GM12801 (cell line): ENCODE data around the gene KRT84.

ENCODE experiments used
- TF ChIP-seq, protein P1 (sequence below): IDR thresholded peaks from one replicate; pipeline ENCODE4 v1.5.1; 2011; ENCODE audit warnings: control low read depth; ENCODE audit not compliant: insufficient read length; ENCODE audit errors: extremely low read depth

The KRT84 gene

DNA sequence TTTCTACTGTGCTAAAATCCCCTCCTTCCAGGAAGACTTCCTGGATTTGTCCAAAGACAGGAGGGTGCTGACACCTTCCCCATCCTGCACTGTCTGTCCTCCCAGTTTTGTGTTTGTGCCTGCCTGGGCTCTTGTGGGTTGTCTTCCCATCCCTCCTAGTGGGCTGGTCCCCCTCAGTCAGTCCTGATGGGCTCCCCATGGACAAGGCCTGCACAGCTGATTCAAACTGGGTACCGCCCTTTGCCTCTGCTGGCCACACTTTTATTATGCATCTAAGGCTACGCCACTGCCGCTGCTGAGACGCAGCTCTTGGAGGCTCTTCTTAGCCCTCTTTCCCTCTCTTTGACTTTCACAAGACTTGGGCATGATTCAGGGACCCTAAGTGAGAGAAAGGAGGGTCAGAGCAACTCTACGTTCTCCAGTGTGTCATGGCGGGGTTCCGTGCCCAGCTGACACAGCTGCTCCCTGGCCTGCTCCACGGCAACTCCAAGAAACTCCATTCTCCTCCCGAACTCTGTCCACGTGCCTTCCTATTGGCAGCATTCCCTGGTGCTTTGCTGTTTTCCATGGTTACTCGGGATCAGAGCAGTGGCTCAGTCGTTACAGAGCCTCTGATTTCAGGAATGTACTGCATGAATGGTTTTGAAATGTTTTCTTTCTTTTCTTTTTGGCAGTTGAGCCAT lies 14.4 kb downstream of the KRT84 start:
- TF ChIP-seq, protein P1, sequence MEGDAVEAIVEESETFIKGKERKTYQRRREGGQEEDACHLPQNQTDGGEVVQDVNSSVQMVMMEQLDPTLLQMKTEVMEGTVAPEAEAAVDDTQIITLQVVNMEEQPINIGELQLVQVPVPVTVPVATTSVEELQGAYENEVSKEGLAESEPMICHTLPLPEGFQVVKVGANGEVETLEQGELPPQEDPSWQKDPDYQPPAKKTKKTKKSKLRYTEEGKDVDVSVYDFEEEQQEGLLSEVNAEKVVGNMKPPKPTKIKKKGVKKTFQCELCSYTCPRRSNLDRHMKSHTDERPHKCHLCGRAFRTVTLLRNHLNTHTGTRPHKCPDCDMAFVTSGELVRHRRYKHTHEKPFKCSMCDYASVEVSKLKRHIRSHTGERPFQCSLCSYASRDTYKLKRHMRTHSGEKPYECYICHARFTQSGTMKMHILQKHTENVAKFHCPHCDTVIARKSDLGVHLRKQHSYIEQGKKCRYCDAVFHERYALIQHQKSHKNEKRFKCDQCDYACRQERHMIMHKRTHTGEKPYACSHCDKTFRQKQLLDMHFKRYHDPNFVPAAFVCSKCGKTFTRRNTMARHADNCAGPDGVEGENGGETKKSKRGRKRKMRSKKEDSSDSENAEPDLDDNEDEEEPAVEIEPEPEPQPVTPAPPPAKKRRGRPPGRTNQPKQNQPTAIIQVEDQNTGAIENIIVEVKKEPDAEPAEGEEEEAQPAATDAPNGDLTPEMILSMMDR: no peak

DNA sequence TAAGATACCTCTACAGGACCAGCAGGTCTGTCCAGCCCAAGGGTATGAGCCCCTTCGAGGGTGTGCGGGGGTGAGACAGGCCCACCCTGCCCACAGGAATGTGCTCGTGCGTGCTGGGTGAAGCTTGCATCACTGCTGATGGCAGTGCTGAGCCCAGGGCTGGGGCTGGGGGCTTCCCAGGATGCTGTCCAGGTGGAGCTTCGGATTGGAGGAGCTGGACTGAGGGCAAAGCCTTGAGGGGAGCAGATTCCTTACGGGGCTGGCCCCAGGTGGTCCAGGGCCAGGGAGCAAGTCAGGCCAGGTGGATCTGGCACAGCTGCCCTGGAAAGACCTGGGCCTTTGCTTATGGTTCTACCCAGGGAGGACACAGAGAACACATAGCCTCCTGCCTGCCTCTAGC lies 15.6 kb downstream of the KRT84 start:
- TF ChIP-seq, protein P1: no peak

GRCh38 chr12:52369211-52369610 lies 16.2 kb downstream of the KRT84 start:
- TF ChIP-seq, protein P1: no peak

DNA sequence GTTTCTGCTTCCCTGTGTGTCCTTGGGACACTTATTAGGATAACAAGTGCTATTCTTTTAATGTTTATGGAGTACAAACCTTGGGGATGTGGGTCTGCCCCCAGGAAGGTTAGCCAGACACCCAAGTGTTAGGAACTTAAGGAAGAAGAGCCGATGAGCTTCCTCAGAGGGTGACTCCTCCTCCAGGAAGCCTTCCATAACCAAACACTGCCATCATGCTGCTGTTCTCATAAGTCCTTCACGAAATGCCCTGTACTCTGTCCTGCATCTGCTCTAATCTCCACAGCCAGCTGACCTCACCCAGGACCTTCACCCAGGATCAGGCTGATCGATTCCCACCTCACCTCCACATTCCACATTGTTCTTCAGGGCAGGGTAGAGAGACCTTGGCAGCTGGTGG lies 16.9 kb downstream of the KRT84 start:
- TF ChIP-seq, protein P1: no peak

GRCh38 chr12:52367876-52368275 lies 17.6 kb downstream of the KRT84 start:
- TF ChIP-seq, protein P1: no peak

GRCh38 chr12:52366738-52367485 lies 18.5 kb downstream of the KRT84 start, which contains the start of gene KRT85:
KRT85 (minus strand) TSS chr12:52367481; CDS start chr12:52367405, 76 bp downstream.
- TF ChIP-seq, protein P1: no peak

DNA sequence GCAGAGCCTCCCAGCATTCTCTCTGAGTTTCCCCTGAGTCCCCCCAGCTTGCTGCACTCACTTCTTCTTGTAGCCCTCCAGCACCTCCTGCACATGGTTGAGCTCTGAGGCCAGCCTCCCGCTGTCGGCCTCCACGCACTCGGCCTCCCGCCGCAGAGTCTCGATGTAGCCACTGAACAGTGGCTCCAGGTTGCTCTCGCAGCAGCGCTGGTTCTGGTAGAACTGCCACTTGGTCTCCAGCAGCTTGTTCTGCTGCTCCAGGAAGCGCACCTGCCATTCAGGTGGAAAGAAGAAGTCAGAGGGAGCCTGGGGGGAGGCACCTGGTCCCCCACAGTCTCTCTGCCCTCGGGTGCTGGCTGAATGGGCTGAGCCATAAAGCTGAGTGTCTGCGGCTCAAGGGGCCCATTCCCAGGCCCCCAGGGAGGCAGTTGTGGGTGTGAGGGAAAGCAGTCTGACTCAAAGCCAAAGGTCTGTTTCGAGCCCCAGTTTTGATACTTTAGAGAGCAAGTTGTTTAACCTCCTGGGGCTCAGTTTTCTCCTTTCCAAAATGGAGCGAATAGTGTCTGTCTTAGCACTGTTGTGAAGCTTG lies 20.5 kb downstream of the KRT84 start:
- TF ChIP-seq, protein P1: no peak
